HG03342 (cell line): ENCODE measurements around the gene SEMA3D.
"Not testable (repeated sequence)": the region's sequence is repeated elsewhere in the genome, so short reads cannot be mapped to it uniquely, and the experiment has no call there.

Experiments
- ATAC-seq: cut with Tn5 transposase; IDR thresholded peaks from one replicate; pipeline ENCODE4 v1.9.1; 2021; ENCODE audit warnings: mild to moderate bottlenecking, moderate library complexity; ENCODE audit not compliant: unreplicated experiment

The SEMA3D gene

GRCh38 chr7:85000735-85001350 lies 186.0 kb downstream of the SEMA3D start:
- no peak for ATAC-seq

- ATAC-seq: no peak
Observed at GRCh38 chr7:84999450-84999849, 187.4 kb downstream of the SEMA3D start.

- ATAC-seq: no peak
Observed at GRCh38 chr7:84998665-84999064, 188.2 kb downstream of the SEMA3D start.

GRCh38 chr7:84997626-84998025 lies 189.2 kb downstream of the SEMA3D start:
- ATAC-seq: no peak

GRCh38 chr7:84992954-84993353 lies 193.9 kb downstream of the SEMA3D start:
- ATAC-seq: not testable (repeated sequence)

GRCh38 chr7:84985073-84985784 lies 201.6 kb downstream of the SEMA3D start:
- ATAC-seq: no peak

- ATAC-seq: no peak
Observed at GRCh38 chr7:84982199-84982598, 204.7 kb downstream of the SEMA3D start.

- no peak for ATAC-seq
Observed at GRCh38 chr7:84981055-84981976, 205.5 kb downstream of the SEMA3D start.

- ATAC-seq: no peak
Observed at GRCh38 chr7:84975586-84976185, 211.2 kb downstream of the SEMA3D start.

GRCh38 chr7:84971360-84971759 lies 215.5 kb downstream of the SEMA3D start:
- no peak for ATAC-seq

- ATAC-seq: no peak
Observed at GRCh38 chr7:84970670-84971069, 216.2 kb downstream of the SEMA3D start.

- ATAC-seq: no peak
Observed at GRCh38 chr7:84953234-84953633, 233.6 kb downstream of the SEMA3D start.

GRCh38 chr7:84950836-84951235 lies 236.0 kb downstream of the SEMA3D start:
- ATAC-seq: no peak

GRCh38 chr7:84949501-84949900 lies 237.4 kb downstream of the SEMA3D start:
- no peak for ATAC-seq

- ATAC-seq: no peak
Observed at GRCh38 chr7:84949067-84949466, 237.8 kb downstream of the SEMA3D start.

- no peak for ATAC-seq
Observed at GRCh38 chr7:84948634-84949033, 238.2 kb downstream of the SEMA3D start.

GRCh38 chr7:84946549-84946948 lies 240.3 kb downstream of the SEMA3D start:
- ATAC-seq: no peak
